ENCODE measurements around the gene TMEM128. TPM values are rescaled to one million over a fixed set of nuclear protein-coding genes. Genes with fewer than 3 reads are reported as not detected.
"Not testable (repeated sequence)": the region's sequence is repeated elsewhere in the genome, so short reads cannot be mapped to it uniquely, and the experiment has no call there.

The TMEM128 gene
- total RNA-seq, 2 donors from 2014 or later = 15.6 to 19.1 TPM

- intact Hi-C loops (cut with DNase I) = loop anchor here in 1 of 2 donors (10.0 kb wide), 1 partner anchor 75 kb away; no protein-coding TSS in a partner anchor
- no peak for DNase-seq (ENCODE audit: low spot score)
Observed at GRCh38 chr4:4259484-4260100, 11.6 kb upstream of the TMEM128 start.

- not testable (repeated sequence) for DNase-seq (ENCODE audit: low spot score)
- intact Hi-C loops (cut with DNase I) = loop anchor here in 1 of 2 donors (10.0 kb wide), 1 partner anchor 77 kb away; no protein-coding TSS in a partner anchor
Observed at GRCh38 chr4:4257705-4258104, 9.7 kb upstream of the TMEM128 start.

- intact Hi-C loops (cut with DNase I) = loop anchor here in 1 of 2 donors (10.0 kb wide), 1 partner anchor 78 kb away; no protein-coding TSS in a partner anchor
Observed at GRCh38 chr4:4256799-4257198, 8.8 kb upstream of the TMEM128 start.

GRCh38 chr4:4254666-4255065 is 6.6 kb upstream of the TMEM128 start:
- DNase-seq (ENCODE audit: low spot score) = no peak
- intact Hi-C loops (cut with DNase I) = loop anchor here in 1 of 2 donors (10.0 kb wide), 1 partner anchor 80 kb away; no protein-coding TSS in a partner anchor

More at GRCh38 chr4:4256799-4257198, 8.8 kb upstream of the TMEM128 start:
- DNase-seq (ENCODE audit: low spot score) = no peak

GRCh38 chr4:4254199-4254598 is 6.2 kb upstream of the TMEM128 start:
- intact Hi-C loops (cut with DNase I) = loop anchor here in 1 of 2 donors (10.0 kb wide), 1 partner anchor 81 kb away; no protein-coding TSS in a partner anchor
- DNase-seq (ENCODE audit: low spot score) = no peak

GRCh38 chr4:4249866-4250265 is 1.8 kb upstream of the TMEM128 start:
- DNase-seq (ENCODE audit: low spot score) = no peak
- intact Hi-C loops (cut with DNase I) = loop anchor here in 1 of 2 donors (10.0 kb wide), 1 partner anchor 85 kb away; no protein-coding TSS in a partner anchor

GRCh38 chr4:4249342-4249741 is 1.3 kb upstream of the TMEM128 start:
- DNase-seq (ENCODE audit: low spot score); intact Hi-C loops (cut with DNase I): not testable (repeated sequence)

GRCh38 chr4:4248885-4249203 is 821 bp upstream of the TMEM128 start:
- DNase-seq (ENCODE audit: low spot score) = no peak
- intact Hi-C loops (cut with DNase I) = no loop called here

- intact Hi-C loops (cut with DNase I) = no loop called here
- no peak for DNase-seq (ENCODE audit: low spot score)
Observed at GRCh38 chr4:4247696-4248028, 361 bp downstream of the TMEM128 start.

- no peak for DNase-seq (ENCODE audit: low spot score)
- intact Hi-C loops (cut with DNase I) = no loop called here
Observed at GRCh38 chr4:4245172-4245571, 2.9 kb downstream of the TMEM128 start.

- DNase-seq (ENCODE audit: low spot score); intact Hi-C loops (cut with DNase I): not testable (repeated sequence)
Observed at GRCh38 chr4:4239551-4239950, 8.5 kb downstream of the TMEM128 start.

GRCh38 chr4:4233610-4234009 is 14.4 kb downstream of the TMEM128 start:
- intact Hi-C loops (cut with DNase I) = no loop called here
- DNase-seq (ENCODE audit: low spot score) = no peak

GRCh38 chr4:4228356-4228668 is 19.7 kb downstream of the TMEM128 start:
- intact Hi-C loops (cut with DNase I) = loop anchor here in 1 of 2 donors (5.0 kb wide), 1 partner anchor 246 kb away; no protein-coding TSS in a partner anchor

GRCh38 chr4:4227510-4228355 is 20.3 kb downstream of the TMEM128 start:
- DNase-seq (ENCODE audit: low spot score) = no peak
- intact Hi-C loops (cut with DNase I) = loop anchor here in 1 of 2 donors (5.0 kb wide), 1 partner anchor 245 kb away; no protein-coding TSS in a partner anchor

More at GRCh38 chr4:4228356-4228668, 19.7 kb downstream of the TMEM128 start:
- no peak for DNase-seq (ENCODE audit: low spot score)

GRCh38 chr4:4226606-4227438 is 21.2 kb downstream of the TMEM128 start, which contains the start of gene OTOP1:
Gene OTOP1, minus strand, starts transcription at chr4:4226929. Its CDS starts 65 bp downstream, at chr4:4226864.
- intact Hi-C loops (cut with DNase I) = loop anchor here in 1 of 2 donors (5.0 kb wide), 1 partner anchor 245 kb away; no protein-coding TSS in a partner anchor
- DNase-seq (ENCODE audit: low spot score) = no peak

- no peak for DNase-seq (ENCODE audit: low spot score)
- intact Hi-C loops (cut with DNase I) = loop anchor here in 1 of 2 donors (5.0 kb wide), 1 partner anchor 244 kb away; no protein-coding TSS in a partner anchor
Observed at GRCh38 chr4:4225915-4226605, 22.0 kb downstream of the TMEM128 start.

- intact Hi-C loops (cut with DNase I) = no loop called here
- DNase-seq (ENCODE audit: low spot score) = no peak
Observed at GRCh38 chr4:4217113-4217512, 30.9 kb downstream of the TMEM128 start.

GRCh38 chr4:4216648-4217047 is 31.4 kb downstream of the TMEM128 start:
- intact Hi-C loops (cut with DNase I) = no loop called here
- no peak for DNase-seq (ENCODE audit: low spot score)

- intact Hi-C loops (cut with DNase I); DNase-seq (ENCODE audit: low spot score): not testable (repeated sequence)
Observed at GRCh38 chr4:4213674-4214073, 34.3 kb downstream of the TMEM128 start.
